ENCODE measurements around the gene GPR152. TPM values are rescaled to one million over a fixed set of nuclear protein-coding genes. Genes with fewer than 3 reads are reported as not detected.

Gene GPR152
- total and polyA plus RNA-seq, 2 of the 8 experiments (the other 6 are each of a cell fraction or from before 2014, with no cell fraction given), result not detected

- no peak for TF ChIP-seq CTCF (IDR thresholded peaks at IDR 0.05; ENCODE audit: control extremely low read depth in 1 of 3, insufficient read depth in 1 of 3, low read depth in 1 of 3, low read length in 3 of 3)
- no peak for TF ChIP-seq GABPA (IDR thresholded peaks at IDR 0.05; ENCODE audit: borderline replicate concordance, insufficient read depth, low read length)
These were observed 18.1 kb downstream of the GPR152 start (continued) for GRCh38 chr11:67434395-67434881.

Data from H1 (cell line).